SU-DHL-6 (cell line): Measurements from ENCODE around the gene CBFB.

ENCODE experiments used
- H2AFZ ChIP-seq: fragments of 200-600 bp; sonication (generic); 2 replicates; pipeline ENCODE4 v1.6.1; 2014; ENCODE audit warnings: low read depth, mild to moderate bottlenecking, moderate library complexity, mixed read lengths, antibody characterized with exemption, low read length; ENCODE audit not compliant: severe bottlenecking
- H3F3A ChIP-seq: fragments of 200-600 bp; shearing (Covaris generic); 2 replicates; pipeline ENCODE4 v1.6.0; 2016; ENCODE audit warnings: antibody characterized with exemption, mild to moderate bottlenecking; ENCODE audit not compliant: insufficient read depth
- H3K27ac ChIP-seq: fragments of 200-600 bp; sonication (generic); 2 replicates; pipeline ENCODE4 v1.5.1; 2016; ENCODE audit warnings: low read depth, mild to moderate bottlenecking, low read length, moderate library complexity, mixed read lengths
- H3K27me3 ChIP-seq: fragments of 200-600 bp; sonication (generic), shearing (Covaris generic); 2 replicates; pipeline ENCODE4 v1.6.0; 2014; ENCODE audit warnings: mild to moderate bottlenecking, low read length
- H3K36me3 ChIP-seq: fragments of 200-600 bp; sonication (generic); 2 replicates; pipeline ENCODE4 v1.6.1; 2014; ENCODE audit warnings: mild to moderate bottlenecking, low read length, mixed read lengths
- H3K4me2 ChIP-seq: fragments of 300-600, 200-600 bp; shearing (Covaris generic), sonication (generic); 2 replicates; pipeline ENCODE4 v1.6.0; 2014; ENCODE audit warnings: low read length, low read depth, mild to moderate bottlenecking; ENCODE audit not compliant: poor library complexity, severe bottlenecking
- H3K4me3 ChIP-seq: fragments of 200-600 bp; sonication (generic); 2 replicates; pipeline ENCODE4 v1.5.1; 2014; ENCODE audit warnings: antibody characterized with exemption, low read length, mild to moderate bottlenecking, mixed read lengths; ENCODE audit not compliant: insufficient read depth, poor library complexity, severe bottlenecking
- H3K79me2 ChIP-seq: fragments of 200-600 bp; sonication (generic); 2 replicates; pipeline ENCODE4 v1.6.1; 2014; ENCODE audit warnings: mild to moderate bottlenecking, low read length, moderate library complexity; ENCODE audit not compliant: insufficient read depth
- H3K9ac ChIP-seq: fragments of 200-600 bp; sonication (generic); 2 replicates; pipeline ENCODE4 v1.7.0; 2014; ENCODE audit warnings: mild to moderate bottlenecking, low read length
- H3K9me2 ChIP-seq: fragments of 200-600 bp; sonication (generic); replicated peaks from 2 replicates; pipeline ENCODE4 v1.6.1; 2014; ENCODE audit warnings: low read length; ENCODE audit not compliant: insufficient read depth
- H3K9me3 ChIP-seq: fragments of 200-600 bp; sonication (generic); 2 replicates; pipeline ENCODE4 v1.6.1; 2014; ENCODE audit warnings: low read length, mixed read lengths; ENCODE audit not compliant: insufficient read depth
- H4K20me1 ChIP-seq: fragments of 200-600 bp; sonication (generic); 2 replicates; pipeline ENCODE4 v1.6.1; 2014; ENCODE audit warnings: low read depth, mild to moderate bottlenecking, antibody characterized with exemption, low read length, moderate library complexity, mixed read lengths
- EZH2phosphoT487 ChIP-seq: fragments of 200-600 bp; sonication (generic), shearing (Covaris generic); conservative IDR thresholded peaks from 2 replicates; pipeline ENCODE4 v1.6.1; 2018; ENCODE audit warnings: mild to moderate bottlenecking, antibody characterized with exemption, low read length, moderate library complexity, mixed read lengths
- TF ChIP-seq, protein P1 (sequence below): fragments of 200-600 bp; sonication (generic); IDR thresholded peaks from one replicate; pipeline ENCODE4 v1.5.1; 2017; ENCODE audit warnings: antibody characterized with exemption, mild to moderate bottlenecking, low read length, moderate library complexity; ENCODE audit not compliant: insufficient read depth, poor library complexity, severe bottlenecking

CBFB gene

GRCh38 chr16:67068212-67068753 is 39.3 kb downstream of the CBFB start:
- Histone ChIP-seq H3K4me2 (no peak overlapping the region), H3K79me2 (peaks cover 29% of the 10 kb centered on the region), H3K36me3 (peaks cover 27% of the 10 kb centered on the region), H3K9ac (no peak overlapping the region), H2AFZ (no peak overlapping the region), H3F3A (0 out of 2 replicates have a peak, but pooled peaks cover 5% of the 10 kb centered on the region), H3K9me2 (no peaks in the 10 kb centered on the region), H3K4me3 (no peak overlapping the region), H3K9me3 (no peaks in the 10 kb centered on the region), H3K27ac (no peak overlapping the region), H4K20me1 (peaks cover 3% of the 10 kb centered on the region; the same call in 1 of the 2 replicates), H3K27me3 (no peaks in the 10 kb centered on the region)
- TF ChIP-seq, protein P1, sequence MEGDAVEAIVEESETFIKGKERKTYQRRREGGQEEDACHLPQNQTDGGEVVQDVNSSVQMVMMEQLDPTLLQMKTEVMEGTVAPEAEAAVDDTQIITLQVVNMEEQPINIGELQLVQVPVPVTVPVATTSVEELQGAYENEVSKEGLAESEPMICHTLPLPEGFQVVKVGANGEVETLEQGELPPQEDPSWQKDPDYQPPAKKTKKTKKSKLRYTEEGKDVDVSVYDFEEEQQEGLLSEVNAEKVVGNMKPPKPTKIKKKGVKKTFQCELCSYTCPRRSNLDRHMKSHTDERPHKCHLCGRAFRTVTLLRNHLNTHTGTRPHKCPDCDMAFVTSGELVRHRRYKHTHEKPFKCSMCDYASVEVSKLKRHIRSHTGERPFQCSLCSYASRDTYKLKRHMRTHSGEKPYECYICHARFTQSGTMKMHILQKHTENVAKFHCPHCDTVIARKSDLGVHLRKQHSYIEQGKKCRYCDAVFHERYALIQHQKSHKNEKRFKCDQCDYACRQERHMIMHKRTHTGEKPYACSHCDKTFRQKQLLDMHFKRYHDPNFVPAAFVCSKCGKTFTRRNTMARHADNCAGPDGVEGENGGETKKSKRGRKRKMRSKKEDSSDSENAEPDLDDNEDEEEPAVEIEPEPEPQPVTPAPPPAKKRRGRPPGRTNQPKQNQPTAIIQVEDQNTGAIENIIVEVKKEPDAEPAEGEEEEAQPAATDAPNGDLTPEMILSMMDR, result no peak
- TF ChIP-seq EZH2phosphoT487, result no peak

DNA sequence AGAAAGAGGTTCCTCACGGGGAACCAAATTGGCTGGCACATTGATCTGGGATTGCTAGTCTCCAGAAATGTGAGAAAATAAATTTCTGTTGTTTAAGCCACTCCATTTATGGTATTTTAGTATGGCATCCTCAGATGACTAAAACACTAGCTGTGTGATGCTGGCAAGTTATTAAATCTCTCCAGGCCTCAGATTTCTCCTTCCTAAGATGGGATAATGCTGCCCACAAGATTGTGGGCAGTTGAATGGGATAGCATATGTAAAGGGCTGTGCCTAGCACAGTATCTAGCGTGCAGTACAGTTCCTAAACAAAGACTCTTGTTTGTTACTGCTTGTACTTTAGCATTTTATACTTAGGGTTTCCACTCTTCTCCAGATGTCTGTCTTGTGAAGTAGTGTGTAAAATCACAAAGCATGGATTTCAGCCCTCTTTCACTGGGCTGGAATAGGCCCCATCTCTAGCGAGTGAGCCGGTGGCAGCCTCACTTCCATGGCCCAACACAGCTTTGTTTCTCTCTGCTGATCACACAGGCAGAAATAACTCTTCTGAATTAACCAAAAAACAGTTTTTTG is 42.6 kb downstream of the CBFB start:
- no peak overlapping the region for H3K9ac ChIP-seq
- peaks cover 27% of the 10 kb centered on the region for H3K36me3 ChIP-seq
- no peaks in the 10 kb centered on the region for H3K9me3 ChIP-seq
- no peak overlapping the region for H3K27ac ChIP-seq
- no peaks in the 10 kb centered on the region for H3K27me3 ChIP-seq
- H3K4me3 ChIP-seq, result no peak overlapping the region
- no peak for TF ChIP-seq EZH2phosphoT487
- TF ChIP-seq, protein P1, result no peak
- H3K4me2 ChIP-seq, result no peak overlapping the region
- no peak overlapping the region for H2AFZ ChIP-seq
- no peaks in the 10 kb centered on the region for H3K9me2 ChIP-seq
- H3K79me2 ChIP-seq, result no peaks in the 10 kb centered on the region
- H4K20me1 ChIP-seq, result no peaks in the 10 kb centered on the region
- H3F3A ChIP-seq, result peaks cover 7% of the 10 kb centered on the region; the same call in 1 of the 2 replicates

DNA sequence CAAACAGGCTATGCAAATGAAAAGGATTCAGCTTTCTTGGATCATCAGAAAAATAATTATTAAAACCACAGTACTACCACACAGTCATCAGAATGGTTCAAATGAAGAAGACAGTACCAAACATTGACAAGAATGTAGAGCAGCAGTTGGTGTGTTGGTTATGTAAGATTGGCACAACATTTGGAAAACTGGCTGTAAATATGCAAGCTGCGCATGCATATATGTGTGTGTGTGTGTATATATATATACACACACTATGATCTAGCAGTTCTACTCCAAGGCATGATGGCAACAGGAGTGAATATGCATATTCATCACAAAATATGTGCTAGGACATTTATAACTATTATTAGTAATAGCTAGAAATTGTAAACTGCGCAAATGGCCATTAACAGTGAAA is 46.4 kb downstream of the CBFB start:
- Histone ChIP-seq H4K20me1 (no peaks in the 10 kb centered on the region), H3K9me3 (no peaks in the 10 kb centered on the region), H3K79me2 (peaks cover 7% of the 10 kb centered on the region; the same call in 1 of the 2 replicates), H3K27ac (no peak overlapping the region), H3K4me3 (no peak overlapping the region), H3K9me2 (no peaks in the 10 kb centered on the region), H2AFZ (no peak overlapping the region), H3K9ac (no peak overlapping the region), H3K27me3 (no peaks in the 10 kb centered on the region), H3K4me2 (no peak overlapping the region), H3K36me3 (peaks cover 12% of the 10 kb centered on the region; the same call in 1 of the 2 replicates), H3F3A (peaks cover 8% of the 10 kb centered on the region; the same call in 1 of the 2 replicates)
- TF ChIP-seq, protein P1, result no peak
- no peak for TF ChIP-seq EZH2phosphoT487
